Neutrophil (primary cell): Measurements from ENCODE around the gene TMEM44.

Experiments used
- H3K27ac ChIP-seq: fragments of 200-600 bp; sonication (generic); 2 replicates; pipeline ENCODE4 v1.5.1; 2016; ENCODE audit warnings: mild to moderate bottlenecking, moderate library complexity
- H3K27me3 ChIP-seq: fragments of 200-600 bp; sonication (generic); 2 replicates; pipeline ENCODE4 v1.6.0; 2016; ENCODE audit warnings: mild to moderate bottlenecking
- H3K36me3 ChIP-seq: fragments of 200-600 bp; sonication (generic); 2 replicates; pipeline ENCODE4 v1.5.1; 2017
- H3K4me1 ChIP-seq, 2 experiments: fragments of 200-600 bp in 1 of 2; sonication (generic) in 1 of 2; 1 replicate in 1 of 2; 2 replicates in 1 of 2; pipeline versions ENCODE4 v1.5.1 to v1.6.1; 2013 to 2016; ENCODE audit warnings: low read depth in 1 of 2, low read length in 1 of 2, mild to moderate bottlenecking in 1 of 2, moderate library complexity in 1 of 2; ENCODE audit not compliant: control insufficient read depth in 1 of 2, insufficient read depth in 1 of 2
- H3K4me3 ChIP-seq, 2 experiments: fragments of 200-600 bp in 1 of 2; sonication (generic) in 1 of 2; 1 replicate in 1 of 2; 2 replicates in 1 of 2; pipeline ENCODE4 v1.5.1; 2013 to 2016; ENCODE audit warnings: low read depth in 1 of 2, low read length in 1 of 2, mild to moderate bottlenecking in 1 of 2, moderate library complexity in 1 of 2
- H3K9me3 ChIP-seq: fragments of 200-600 bp; sonication (generic); 2 replicates; pipeline ENCODE4 v1.5.1; 2016
- TF ChIP-seq, protein P1 (sequence below): fragments of 200-600 bp; sonication (generic); IDR thresholded peaks from 2 replicates; pipeline ENCODE4 v1.5.1; 2016; ENCODE audit warnings: antibody characterized with exemption

The TMEM44 gene

DNA sequence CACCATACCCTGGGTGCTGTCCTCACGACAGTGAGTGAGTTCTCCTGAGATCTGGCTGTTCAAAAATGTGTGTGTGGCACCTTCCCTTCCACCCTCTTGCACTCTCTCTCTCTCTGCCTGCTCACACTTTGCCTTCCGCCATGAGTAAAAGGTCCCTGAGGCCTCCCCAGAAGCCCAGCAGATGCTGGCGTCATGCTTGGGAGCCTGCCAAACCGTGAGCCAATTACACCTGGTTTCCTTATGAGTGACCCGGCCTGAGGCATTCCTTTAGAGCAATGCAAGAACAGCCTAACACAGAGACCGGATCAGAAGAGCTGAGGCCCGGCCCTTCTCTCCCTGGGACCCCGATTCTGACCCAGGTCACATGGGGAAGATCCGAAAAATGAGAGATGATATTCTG lies 15.4 kb downstream of the TMEM44 start:
- no peaks in the 10 kb centered on the region for H3K27me3 ChIP-seq
- no peaks in the 10 kb centered on the region for H3K9me3 ChIP-seq
- peaks cover 4% of the 10 kb centered on the region in 2 experiments for H3K4me1 ChIP-seq
- H3K27ac ChIP-seq = no peak overlapping the region
- no peaks in the 10 kb centered on the region for H3K36me3 ChIP-seq
- H3K4me3 ChIP-seq = no peak overlapping the region
- TF ChIP-seq, protein P1, sequence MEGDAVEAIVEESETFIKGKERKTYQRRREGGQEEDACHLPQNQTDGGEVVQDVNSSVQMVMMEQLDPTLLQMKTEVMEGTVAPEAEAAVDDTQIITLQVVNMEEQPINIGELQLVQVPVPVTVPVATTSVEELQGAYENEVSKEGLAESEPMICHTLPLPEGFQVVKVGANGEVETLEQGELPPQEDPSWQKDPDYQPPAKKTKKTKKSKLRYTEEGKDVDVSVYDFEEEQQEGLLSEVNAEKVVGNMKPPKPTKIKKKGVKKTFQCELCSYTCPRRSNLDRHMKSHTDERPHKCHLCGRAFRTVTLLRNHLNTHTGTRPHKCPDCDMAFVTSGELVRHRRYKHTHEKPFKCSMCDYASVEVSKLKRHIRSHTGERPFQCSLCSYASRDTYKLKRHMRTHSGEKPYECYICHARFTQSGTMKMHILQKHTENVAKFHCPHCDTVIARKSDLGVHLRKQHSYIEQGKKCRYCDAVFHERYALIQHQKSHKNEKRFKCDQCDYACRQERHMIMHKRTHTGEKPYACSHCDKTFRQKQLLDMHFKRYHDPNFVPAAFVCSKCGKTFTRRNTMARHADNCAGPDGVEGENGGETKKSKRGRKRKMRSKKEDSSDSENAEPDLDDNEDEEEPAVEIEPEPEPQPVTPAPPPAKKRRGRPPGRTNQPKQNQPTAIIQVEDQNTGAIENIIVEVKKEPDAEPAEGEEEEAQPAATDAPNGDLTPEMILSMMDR = no peak

DNA sequence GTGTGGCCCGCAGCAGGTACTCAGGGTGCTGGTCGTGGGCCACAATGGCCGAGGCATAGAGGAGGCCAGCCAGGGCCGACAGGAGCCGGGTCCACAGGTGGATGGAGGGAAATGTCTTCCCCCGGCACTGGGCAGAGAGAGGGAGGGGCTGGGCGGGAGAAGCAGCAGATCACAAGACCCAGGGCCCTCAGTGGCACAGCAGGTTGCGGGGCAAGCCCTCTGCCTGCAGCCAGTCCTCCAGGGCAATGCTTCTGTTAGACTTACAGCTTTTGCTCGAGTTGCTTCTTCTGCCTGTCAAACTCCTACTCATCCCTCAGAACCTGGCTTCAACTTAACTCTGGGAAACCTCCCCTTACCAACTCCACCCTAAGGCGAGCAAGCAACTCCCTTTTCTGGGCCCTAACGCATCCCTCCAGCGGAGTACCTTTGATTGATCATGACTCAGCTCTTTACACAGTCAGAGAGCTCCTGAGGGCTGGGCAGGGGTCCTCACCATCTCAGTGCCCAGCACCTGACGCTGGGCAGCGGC lies 16.0 kb downstream of the TMEM44 start:
- Histone ChIP-seq H3K4me1 (peaks cover 4% of the 10 kb centered on the region in 2 experiments), H3K4me3 (no peak overlapping the region), H3K9me3 (no peaks in the 10 kb centered on the region), H3K27ac (no peak overlapping the region), H3K27me3 (no peaks in the 10 kb centered on the region), H3K36me3 (no peaks in the 10 kb centered on the region)
- TF ChIP-seq, protein P1 = no peak

DNA sequence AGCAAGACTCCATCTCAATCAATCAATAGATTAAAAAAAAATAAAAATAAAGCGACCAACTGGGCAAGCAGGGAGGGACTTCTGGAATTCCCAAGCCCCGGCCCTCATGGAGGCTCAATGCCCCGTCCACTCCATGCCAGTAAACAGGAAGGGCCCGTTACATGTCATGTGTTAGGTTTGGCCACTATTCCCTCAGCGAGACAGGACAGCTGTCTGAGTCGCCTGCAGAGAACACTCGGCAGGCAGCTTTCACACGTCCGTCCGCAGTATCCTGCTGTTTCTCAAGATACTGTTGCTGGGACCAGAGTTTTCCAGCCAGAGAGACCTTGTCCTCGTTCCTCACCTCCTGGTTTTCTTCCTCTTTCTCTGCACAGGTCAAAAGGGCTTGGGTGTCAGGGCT lies 18.0 kb downstream of the TMEM44 start:
- H3K9me3 ChIP-seq = no peaks in the 10 kb centered on the region
- no peaks in the 10 kb centered on the region for H3K27me3 ChIP-seq
- H3K27ac ChIP-seq = no peak overlapping the region
- H3K36me3 ChIP-seq = no peaks in the 10 kb centered on the region
- H3K4me3 ChIP-seq = no peak overlapping the region
- TF ChIP-seq, protein P1 = no peak
- H3K4me1 ChIP-seq = no peaks in the 10 kb centered on the region

DNA sequence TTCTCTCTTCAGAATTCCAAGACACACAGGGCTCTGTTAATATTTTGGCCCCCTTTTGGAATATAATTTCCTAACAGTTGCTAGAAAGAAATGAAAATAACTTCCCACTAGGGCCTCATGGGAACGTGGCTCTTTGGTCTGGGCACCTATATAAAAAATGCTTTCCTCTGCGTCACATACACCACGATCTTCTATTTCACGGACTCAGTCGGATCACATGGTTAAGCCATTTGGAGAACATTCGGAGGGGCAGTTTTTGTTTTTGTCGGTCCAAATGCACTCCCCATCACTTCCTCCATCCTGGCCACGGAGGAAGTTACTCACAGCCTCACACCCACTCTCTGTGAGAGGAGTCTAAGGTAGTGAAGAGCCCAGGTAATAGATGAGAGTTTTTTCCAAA lies 21.0 kb downstream of the TMEM44 start:
- TF ChIP-seq, protein P1 = no peak
- H3K36me3 ChIP-seq = no peaks in the 10 kb centered on the region
- H3K4me1 ChIP-seq = no peaks in the 10 kb centered on the region
- H3K4me3 ChIP-seq = no peak overlapping the region
- no peaks in the 10 kb centered on the region for H3K9me3 ChIP-seq
- H3K27ac ChIP-seq = no peak overlapping the region
- no peaks in the 10 kb centered on the region for H3K27me3 ChIP-seq

DNA sequence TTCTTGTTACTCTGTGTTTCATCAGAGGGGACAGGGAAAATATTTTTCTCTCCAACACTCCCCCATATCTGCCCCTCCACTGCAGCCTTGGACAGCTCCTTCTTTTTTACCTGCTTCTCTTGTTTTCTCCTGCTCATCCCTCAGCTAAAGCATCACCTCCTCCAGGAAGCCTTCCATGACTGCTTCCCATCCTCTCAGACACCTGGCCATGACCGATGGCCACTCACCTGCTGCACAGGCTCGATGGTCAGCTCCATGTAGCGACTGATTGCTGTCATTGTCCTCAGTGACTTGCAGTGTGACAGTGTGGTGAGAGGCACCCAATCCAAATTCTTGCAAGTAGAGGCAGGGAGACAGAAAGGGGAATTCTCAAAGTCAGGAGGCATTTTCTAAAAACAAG lies 22.5 kb downstream of the TMEM44 start:
- TF ChIP-seq, protein P1 = no peak
- Histone ChIP-seq H3K27ac (no peak overlapping the region), H3K4me1 (no peaks in the 10 kb centered on the region), H3K27me3 (no peaks in the 10 kb centered on the region), H3K4me3 (no peak overlapping the region), H3K36me3 (no peaks in the 10 kb centered on the region), H3K9me3 (no peaks in the 10 kb centered on the region)

DNA sequence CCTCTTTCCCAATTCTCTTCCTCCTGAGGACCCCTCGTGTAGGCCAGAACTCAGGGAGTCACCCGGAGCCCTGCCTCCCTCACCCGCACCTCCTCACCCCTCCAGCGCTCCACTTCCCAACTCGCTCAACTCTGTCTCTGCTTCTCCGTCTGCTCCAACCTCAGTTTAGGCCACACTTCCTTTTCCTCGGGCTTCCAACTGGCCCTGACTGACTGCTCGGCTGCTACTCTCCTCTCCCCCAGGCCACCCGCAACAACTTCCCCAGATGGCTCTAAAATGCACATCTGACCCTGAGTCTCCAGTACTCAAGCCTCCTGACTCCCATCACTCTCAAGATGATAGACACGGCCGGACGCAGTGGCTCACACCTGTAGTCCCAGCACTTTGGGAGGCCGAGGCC lies 23.6 kb downstream of the TMEM44 start:
- TF ChIP-seq, protein P1 = no peak
- H3K4me1 ChIP-seq = no peaks in the 10 kb centered on the region

More for the DNA sequence above, 23.6 kb downstream of the TMEM44 start:
- Histone ChIP-seq H3K9me3 (no peaks in the 10 kb centered on the region), H3K27ac (no peak overlapping the region), H3K4me3 (no peak overlapping the region), H3K27me3 (no peaks in the 10 kb centered on the region), H3K36me3 (no peaks in the 10 kb centered on the region)
